Measurements from ENCODE around the gene ARHGAP25.

The ARHGAP25 gene

GRCh38 chr2:68734688-68735525, at the start of gene ARHGAP25:
ARHGAP25 (plus strand) TSS chr2:68734811; CDS start chr2:68735200, 389 bp downstream.
- no peak for DNase-seq

GRCh38 chr2:68686178-68686577, 48.4 kb upstream of the ARHGAP25 start:
- no peak for DNase-seq

- no peak for DNase-seq
Measured at GRCh38 chr2:68687018-68687417, 47.6 kb upstream of the ARHGAP25 start.

GRCh38 chr2:68689553-68690537, 44.8 kb upstream of the ARHGAP25 start:
- DNase-seq = no peak

GRCh38 chr2:68690851-68691250, 43.8 kb upstream of the ARHGAP25 start:
- no peak for DNase-seq

- no peak for DNase-seq
Measured at GRCh38 chr2:68692511-68692910, 42.1 kb upstream of the ARHGAP25 start.

- no peak for DNase-seq
Measured at GRCh38 chr2:68693951-68694350, 40.7 kb upstream of the ARHGAP25 start.

GRCh38 chr2:68695971-68696370, 38.6 kb upstream of the ARHGAP25 start:
- no peak for DNase-seq

- DNase-seq = no peak
Measured at GRCh38 chr2:68696554-68696953, 38.1 kb upstream of the ARHGAP25 start.

GRCh38 chr2:68698567-68699377, 35.8 kb upstream of the ARHGAP25 start:
- no peak for DNase-seq

GRCh38 chr2:68700560-68700959, 34.1 kb upstream of the ARHGAP25 start:
- no peak for DNase-seq

GRCh38 chr2:68706637-68707036, 28.0 kb upstream of the ARHGAP25 start:
- DNase-seq = no peak

- no peak for DNase-seq
Measured at GRCh38 chr2:68708629-68709028, 26.0 kb upstream of the ARHGAP25 start.

GRCh38 chr2:68709421-68709911, 25.1 kb upstream of the ARHGAP25 start:
- no peak for DNase-seq

GRCh38 chr2:68710336-68710735, 24.3 kb upstream of the ARHGAP25 start:
- DNase-seq = no peak

GRCh38 chr2:68710756-68711155, 23.9 kb upstream of the ARHGAP25 start:
- no peak for DNase-seq

- DNase-seq = no peak
Measured at GRCh38 chr2:68714866-68715265, 19.7 kb upstream of the ARHGAP25 start.

GRCh38 chr2:68715353-68716041, 19.1 kb upstream of the ARHGAP25 start:
- DNase-seq = no peak

- no peak for DNase-seq
Measured at GRCh38 chr2:68716604-68717304, 17.9 kb upstream of the ARHGAP25 start.

GRCh38 chr2:68717305-68717661, 17.3 kb upstream of the ARHGAP25 start:
- DNase-seq = no peak

GRCh38 chr2:68719912-68720311, 14.7 kb upstream of the ARHGAP25 start:
- DNase-seq = no peak
